ENCODE data around the gene CMTM6. TPM values are rescaled to one million over a fixed set of nuclear protein-coding genes. Genes with fewer than 3 reads are reported as not detected.

CMTM6 gene
- total and polyA plus RNA-seq, 4 donors = 27.1 to 97.4 (median 72.2) TPM

DNA sequence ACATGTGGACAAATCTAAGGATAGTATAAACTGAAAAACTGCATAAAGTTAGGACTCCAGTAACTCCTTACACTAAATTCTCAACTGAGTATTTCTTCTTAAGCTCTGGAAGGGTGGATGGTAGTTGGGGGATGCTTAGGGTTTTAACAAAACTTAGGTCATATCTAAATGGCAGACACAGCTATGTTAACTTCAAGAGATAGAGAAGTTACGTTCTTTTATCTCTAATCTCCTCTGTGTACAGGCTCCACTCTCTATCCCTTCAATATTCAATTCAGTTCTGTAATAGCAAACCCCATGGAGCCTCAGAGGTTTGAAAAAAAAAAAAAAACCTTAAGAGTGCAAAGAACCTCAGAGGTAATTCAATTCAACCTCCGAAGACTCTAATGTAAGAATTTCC is 3.1 kb downstream of the CMTM6 start:
- Histone ChIP-seq H3K27me3 (ENCODE audit: control insufficient read depth in 3 of 3, insufficient read depth in 3 of 3, low read length in 2 of 3) (no peaks in the 10 kb centered on the region), H3K9ac (ENCODE audit: insufficient read depth in 1 of 2, low read length in 2 of 2) (no peak overlapping the region), H3K4me3 (no peak overlapping the region), H3K4me1 (ENCODE audit: control insufficient read depth in 5 of 5, insufficient read depth in 5 of 5, low read length in 5 of 5) (peaks cover 0 to 11% (median 6%) of the 10 kb centered on the region in 5 donors), H3K27ac (ENCODE audit: low read depth in 1 of 2, low read length in 1 of 2) (no peak overlapping the region), H3K36me3 (ENCODE audit: control insufficient read depth in 4 of 4, insufficient read depth in 4 of 4, low read length in 4 of 4) (no peaks in the 10 kb centered on the region), H3K9me3 (ENCODE audit: control insufficient read depth in 4 of 4, insufficient read depth in 3 of 4, low read length in 3 of 4) (no peaks in the 10 kb centered on the region)
- TF ChIP-seq, protein P1, sequence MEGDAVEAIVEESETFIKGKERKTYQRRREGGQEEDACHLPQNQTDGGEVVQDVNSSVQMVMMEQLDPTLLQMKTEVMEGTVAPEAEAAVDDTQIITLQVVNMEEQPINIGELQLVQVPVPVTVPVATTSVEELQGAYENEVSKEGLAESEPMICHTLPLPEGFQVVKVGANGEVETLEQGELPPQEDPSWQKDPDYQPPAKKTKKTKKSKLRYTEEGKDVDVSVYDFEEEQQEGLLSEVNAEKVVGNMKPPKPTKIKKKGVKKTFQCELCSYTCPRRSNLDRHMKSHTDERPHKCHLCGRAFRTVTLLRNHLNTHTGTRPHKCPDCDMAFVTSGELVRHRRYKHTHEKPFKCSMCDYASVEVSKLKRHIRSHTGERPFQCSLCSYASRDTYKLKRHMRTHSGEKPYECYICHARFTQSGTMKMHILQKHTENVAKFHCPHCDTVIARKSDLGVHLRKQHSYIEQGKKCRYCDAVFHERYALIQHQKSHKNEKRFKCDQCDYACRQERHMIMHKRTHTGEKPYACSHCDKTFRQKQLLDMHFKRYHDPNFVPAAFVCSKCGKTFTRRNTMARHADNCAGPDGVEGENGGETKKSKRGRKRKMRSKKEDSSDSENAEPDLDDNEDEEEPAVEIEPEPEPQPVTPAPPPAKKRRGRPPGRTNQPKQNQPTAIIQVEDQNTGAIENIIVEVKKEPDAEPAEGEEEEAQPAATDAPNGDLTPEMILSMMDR (IDR thresholded peaks at IDR 0.05; ENCODE audit: control extremely low read depth, extremely low read depth) = no peak
- ATAC-seq (ENCODE audit: insufficient read depth, low FRiP score) (no peak), DNase-seq (no peak)
- WGBS, 2 donors = 91 to 96% methylated on average over 2 of the region's 2 CpGs

DNA sequence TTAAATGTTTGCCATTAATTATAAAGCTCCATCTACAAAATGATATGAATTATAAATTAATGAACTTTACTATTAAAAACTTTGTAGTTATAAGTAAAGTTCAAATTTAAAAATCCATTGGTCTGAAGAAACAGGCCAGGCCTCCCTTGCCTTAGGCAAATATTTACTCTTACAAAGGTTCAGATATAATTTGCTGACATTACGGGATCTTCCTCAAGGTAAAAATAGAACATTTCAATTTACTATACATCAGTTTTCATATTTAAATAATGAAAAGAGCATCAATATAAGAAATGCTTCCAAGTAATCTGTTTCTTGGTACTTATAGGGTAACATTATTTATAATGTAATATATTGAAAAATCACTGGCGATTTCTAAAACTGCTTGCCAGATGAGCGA is 3.7 kb downstream of the CMTM6 start:
- Histone ChIP-seq H3K27me3 (ENCODE audit: control insufficient read depth in 3 of 3, insufficient read depth in 3 of 3, low read length in 2 of 3) (no peaks in the 10 kb centered on the region), H3K36me3 (ENCODE audit: control insufficient read depth in 4 of 4, insufficient read depth in 4 of 4, low read length in 4 of 4) (no peaks in the 10 kb centered on the region), H3K4me3 (no peak overlapping the region), H3K27ac (ENCODE audit: low read depth in 1 of 2, low read length in 1 of 2) (no peak overlapping the region), H3K4me1 (ENCODE audit: control insufficient read depth in 5 of 5, insufficient read depth in 5 of 5, low read length in 5 of 5) (peaks cover 0 to 11% (median 6%) of the 10 kb centered on the region in 5 donors), H3K9ac (ENCODE audit: insufficient read depth in 1 of 2, low read length in 2 of 2) (no peak overlapping the region), H3K9me3 (ENCODE audit: control insufficient read depth in 4 of 4, insufficient read depth in 3 of 4, low read length in 3 of 4) (no peaks in the 10 kb centered on the region)
- 92 to 94% methylated on average over 3 of the region's 3 CpGs for WGBS, 2 donors
- ATAC-seq (ENCODE audit: insufficient read depth, low FRiP score) (no peak), DNase-seq (no peak)
- TF ChIP-seq, protein P1 (IDR thresholded peaks at IDR 0.05; ENCODE audit: control extremely low read depth, extremely low read depth) = no peak

DNA sequence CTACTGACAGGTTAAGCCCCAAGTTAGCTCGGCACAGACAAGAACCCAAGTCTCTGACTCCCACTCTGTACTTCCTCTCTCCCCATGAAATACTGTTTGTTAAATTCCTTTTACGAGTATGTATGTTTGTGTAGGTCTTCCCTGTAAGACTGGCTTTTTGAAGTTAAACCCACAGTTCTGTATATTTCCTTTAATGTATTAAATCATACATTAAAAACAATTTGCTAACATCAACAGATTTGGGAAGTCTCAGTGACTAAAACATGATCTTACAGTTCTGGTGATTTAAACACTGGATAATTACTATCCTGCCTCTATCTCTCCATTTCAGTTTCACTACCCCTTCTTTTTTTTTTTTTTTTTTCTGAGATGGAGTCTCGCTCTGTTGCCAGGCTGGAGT is 4.4 kb downstream of the CMTM6 start:
- H3K27ac ChIP-seq (ENCODE audit: low read depth in 1 of 2, low read length in 1 of 2) = no peak overlapping the region
- no peak overlapping the region for H3K4me3 ChIP-seq
- ATAC-seq (ENCODE audit: insufficient read depth, low FRiP score) (no peak), DNase-seq (no peak)
- no peak overlapping the region for H3K9ac ChIP-seq (ENCODE audit: insufficient read depth in 1 of 2, low read length in 2 of 2)
- H3K36me3 ChIP-seq (ENCODE audit: control insufficient read depth in 4 of 4, insufficient read depth in 4 of 4, low read length in 4 of 4) = no peaks in the 10 kb centered on the region
- no peaks in the 10 kb centered on the region for H3K27me3 ChIP-seq (ENCODE audit: control insufficient read depth in 3 of 3, insufficient read depth in 3 of 3, low read length in 2 of 3)
- peaks cover 0 to 12% (median 9%) of the 10 kb centered on the region in 5 donors for H3K4me1 ChIP-seq (ENCODE audit: control insufficient read depth in 5 of 5, insufficient read depth in 5 of 5, low read length in 5 of 5)
- TF ChIP-seq, protein P1 (IDR thresholded peaks at IDR 0.05; ENCODE audit: control extremely low read depth, extremely low read depth) = no peak
- WGBS, 2 donors = 68 to 76% methylated on average over 3 of the region's 3 CpGs
- no peaks in the 10 kb centered on the region for H3K9me3 ChIP-seq (ENCODE audit: control insufficient read depth in 4 of 4, insufficient read depth in 3 of 4, low read length in 3 of 4)

DNA sequence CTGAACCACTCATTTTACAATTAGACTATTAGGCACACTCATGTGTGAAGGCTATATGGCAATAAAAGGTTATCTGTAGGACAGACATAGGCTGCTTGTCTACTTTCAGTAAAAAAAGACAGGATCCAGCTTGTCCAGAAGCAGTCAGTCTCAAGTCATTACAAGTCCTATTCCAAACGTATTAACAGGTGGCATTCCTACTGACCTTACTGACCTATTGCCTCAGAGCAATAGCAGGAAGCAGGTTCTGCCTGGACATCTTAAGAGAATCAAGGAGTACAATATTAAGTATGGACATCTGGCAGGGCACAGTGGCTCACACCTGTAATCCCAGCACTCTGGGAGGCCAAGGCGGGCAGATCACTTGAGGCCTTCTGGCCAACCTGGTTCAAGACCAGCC is 7.0 kb downstream of the CMTM6 start:
- H3K27me3 ChIP-seq (ENCODE audit: control insufficient read depth in 3 of 3, insufficient read depth in 3 of 3, low read length in 2 of 3) = no peaks in the 10 kb centered on the region
- peaks cover 0 to 9% (median 4%) of the 10 kb centered on the region in 5 donors for H3K4me1 ChIP-seq (ENCODE audit: control insufficient read depth in 5 of 5, insufficient read depth in 5 of 5, low read length in 5 of 5)
- H3K9me3 ChIP-seq (ENCODE audit: control insufficient read depth in 4 of 4, insufficient read depth in 3 of 4, low read length in 3 of 4) = no peaks in the 10 kb centered on the region
- WGBS, 2 donors = 66 to 76% methylated on average over 2 of the region's 2 CpGs
- DNase-seq (no peak), ATAC-seq (ENCODE audit: insufficient read depth, low FRiP score) (no peak)
- H3K9ac ChIP-seq (ENCODE audit: insufficient read depth in 1 of 2, low read length in 2 of 2) = no peak overlapping the region
- no peak overlapping the region for H3K4me3 ChIP-seq
- TF ChIP-seq, protein P1 (IDR thresholded peaks at IDR 0.05; ENCODE audit: control extremely low read depth, extremely low read depth) = no peak
- no peaks in the 10 kb centered on the region for H3K36me3 ChIP-seq (ENCODE audit: control insufficient read depth in 4 of 4, insufficient read depth in 4 of 4, low read length in 4 of 4)
- no peak overlapping the region for H3K27ac ChIP-seq (ENCODE audit: low read depth in 1 of 2, low read length in 1 of 2)
